HCT116 (cell line): Measurements from ENCODE around the gene SYNE2. TPM values are rescaled to one million over a fixed set of nuclear protein-coding genes. Genes with fewer than 3 reads are reported as not detected.

Source experiments
- ATAC-seq: fragments of 200-7000 bp; cut with Tn5 transposase; 2 replicates; pipeline ENCODE4 v1.9.1; 2020; ENCODE audit warnings: mild to moderate bottlenecking, moderate library complexity
- BruUV-seq: library from RNA; stranded (reverse); fragments of 400-500 nt; replicated peaks from 2 replicates; lab custom pipeline; 2021; lab: Mats Ljungman, UMichigan
- CTCF ChIA-PET: fragments of 300-600 bp; sonication (Branson Sonifier 250); formaldehyde crosslinking; loops from one replicate; lab custom pipeline; 2021; ENCODE audit warnings: antibody characterized with exemption; lab: Charles Lee
- POLR2A ChIA-PET: fragments of 300-600, 350-600 bp; sonication (Branson Sonifier 250); formaldehyde crosslinking; loops from one replicate; lab custom pipeline; 2021; ENCODE audit warnings: antibody characterized with exemption; lab: Charles Lee
- RAD21 ChIA-PET, 2 experiments: fragments of 300-600 bp; sonication (Branson Sonifier 250); formaldehyde crosslinking; loops; one replicate each; lab custom pipeline; 2023; ENCODE audit warnings: low total read pairs in 2 of 2; ENCODE audit not compliant: uncharacterized antibody in 2 of 2, unreplicated experiment in 2 of 2, low non-redundant PET in 1 of 2; lab: Charles Lee
- DNase-seq: peaks from one replicate; pipeline ENCODE4 v3.0.0-alpha.2; 2010; ENCODE audit warnings: low read depth, low spot score
- H2AFZ ChIP-seq: fragments of 200-600 bp; shearing (Covaris generic), sonication (generic); 2 replicates; pipeline ENCODE4 v1.6.1; 2017; ENCODE audit warnings: low read depth, mixed run types, mixed read lengths, antibody characterized with exemption, low read length; ENCODE audit not compliant: poor library complexity, severe bottlenecking
- H3K27ac ChIP-seq: 2 replicates; pipeline ENCODE4 v1.5.1; 2012; ENCODE audit warnings: low read depth, low read length
- H3K27me3 ChIP-seq: fragments of 200-600 bp; sonication (generic); 2 replicates; pipeline ENCODE4 v1.6.1; 2016; ENCODE audit warnings: mixed run types, low read length, mixed read lengths; ENCODE audit not compliant: insufficient read depth
- H3K36me3 ChIP-seq, 2 experiments: fragments of 200-500 bp in 1 of 2; fragments of 200-600 bp in 1 of 2; sonication (Bioruptor generic) in 1 of 2; sonication (generic) in 1 of 2; 2 replicates each; pipeline versions ENCODE4 v1.5.1 to v1.6.1; 2014 to 2016; ENCODE audit warnings: low read length in 2 of 2, inconsistent platforms in 1 of 2, mixed read lengths in 1 of 2, mixed run types in 1 of 2; ENCODE audit not compliant: insufficient read depth in 2 of 2, control insufficient read depth in 1 of 2
- H3K4me1 ChIP-seq, 2 experiments: fragments of 200-600 bp in 1 of 2; sonication (generic) in 1 of 2; 2 replicates each; pipeline versions ENCODE4 v1.5.1 to v1.6.1; 2012 to 2017; ENCODE audit warnings: low read length in 2 of 2, inconsistent platforms in 1 of 2, mild to moderate bottlenecking in 1 of 2, mixed read lengths in 1 of 2, mixed run types in 1 of 2, moderate library complexity in 1 of 2; ENCODE audit not compliant: insufficient read depth in 2 of 2, control insufficient read depth in 1 of 2
- H3K4me2 ChIP-seq: fragments of 200-600 bp; sonication (generic); 2 replicates; pipeline ENCODE4 v1.6.1; 2017; ENCODE audit warnings: mixed run types, low read length, mixed read lengths
- H3K4me3 ChIP-seq, 2 experiments: fragments of 200-600 bp in 1 of 2; sonication (generic) in 1 of 2; replicated peaks in 1 of 2; 2 replicates each; pipeline ENCODE4 v1.5.1; 2011 to 2016; ENCODE audit warnings: low read length in 2 of 2, control low read depth in 1 of 2, low read depth in 1 of 2, mild to moderate bottlenecking in 1 of 2, mixed read lengths in 1 of 2, mixed run types in 1 of 2
- H3K79me2 ChIP-seq: fragments of 200-600 bp; sonication (generic); 2 replicates; pipeline ENCODE4 v1.6.1; 2017; ENCODE audit warnings: mild to moderate bottlenecking, mixed run types, low read length, moderate library complexity, mixed read lengths; ENCODE audit not compliant: insufficient read depth
- H3K9ac ChIP-seq: fragments of 200-600 bp; sonication (generic); 2 replicates; pipeline ENCODE4 v1.6.1; 2016; ENCODE audit warnings: low read length, mixed read lengths
- H3K9me2 ChIP-seq: fragments of 200-600 bp; sonication (generic), shearing (Covaris generic); 2 replicates; pipeline ENCODE4 v1.6.1; 2017; ENCODE audit warnings: mixed run types, mild to moderate bottlenecking, moderate library complexity; ENCODE audit not compliant: insufficient read depth
- H3K9me3 ChIP-seq, 2 experiments: fragments of 200-500 bp in 1 of 2; fragments of 200-600 bp in 1 of 2; sonication (Bioruptor generic) in 1 of 2; sonication (generic) in 1 of 2; 2 replicates each; pipeline ENCODE4 v1.6.1; 2014 to 2017; ENCODE audit warnings: low read length in 2 of 2, mixed read lengths in 2 of 2, inconsistent platforms in 1 of 2, low read depth in 1 of 2, mild to moderate bottlenecking in 1 of 2, mixed run types in 1 of 2, moderate library complexity in 1 of 2; ENCODE audit not compliant: control insufficient read depth in 1 of 2, insufficient read depth in 1 of 2
- H4K20me1 ChIP-seq: fragments of 200-600 bp; sonication (generic), shearing (Covaris generic); 2 replicates; pipeline ENCODE4 v1.6.1; 2017; ENCODE audit warnings: mixed run types, mild to moderate bottlenecking, moderate library complexity; ENCODE audit not compliant: insufficient read depth
- EGR1 ChIP-seq: IDR thresholded peaks from 2 replicates; pipeline ENCODE4 v1.6.1; 2012; ENCODE audit warnings: low read depth
- EZH2 ChIP-seq: fragments of 200-600 bp; sonication (generic); IDR thresholded peaks from 2 replicates; pipeline ENCODE4 v1.6.1; 2017; ENCODE audit warnings: antibody characterized with exemption, mixed run types
- POLR2AphosphoS5 ChIP-seq: IDR thresholded peaks from 2 replicates; pipeline ENCODE4 v1.6.1; 2011; ENCODE audit warnings: mild to moderate bottlenecking, low read depth, low read length, moderate library complexity
- SP1 ChIP-seq: IDR thresholded peaks from 2 replicates; pipeline ENCODE4 v1.6.1; 2012; ENCODE audit warnings: low read depth
- TCF7L2 ChIP-seq: IDR thresholded peaks from 2 replicates; pipeline ENCODE4 v1.7.0; 2011; ENCODE audit warnings: borderline replicate concordance, inconsistent platforms; ENCODE audit not compliant: insufficient read depth, insufficient read length; ENCODE audit errors: extremely low read depth
- YY1 ChIP-seq: IDR thresholded peaks from 2 replicates; pipeline ENCODE4 v1.6.1; 2011; ENCODE audit warnings: low read length, low read depth, moderate library complexity, mild to moderate bottlenecking; ENCODE audit not compliant: insufficient replicate concordance; ENCODE audit errors: extremely low read depth
- ZNF274 ChIP-seq: fragments of 200-500 bp; sonication (Bioruptor generic); IDR thresholded peaks from 2 replicates; pipeline ENCODE4 v1.6.1; 2014; ENCODE audit warnings: mild to moderate bottlenecking, low read depth, low read length, inconsistent platforms
- intact Hi-C: fragments of 100-400 bp; cut with micrococcal nuclease; formaldehyde crosslinking; loops from 2 replicates; pipeline ENCODE4 v1.10.0; 2022
- total RNA-seq: library from RNA; stranded (reverse); gene quantifications from one replicate; pipeline ENCODE4 v1.2.1, GENCODE V29; 2021; ENCODE audit not compliant: unreplicated experiment
- TF ChIP-seq, protein P1 (sequence below): IDR thresholded peaks from 2 replicates; pipeline ENCODE4 v1.6.1; 2011; ENCODE audit warnings: mild to moderate bottlenecking, low read length, moderate library complexity; ENCODE audit not compliant: insufficient replicate concordance; ENCODE audit errors: extremely low read depth
- TF ChIP-seq, protein P2 (sequence below), 3 experiments: fragments of 200-600 bp in 1 of 3; sonication (generic) in 1 of 3; IDR thresholded peaks in 2 of 3; conservative IDR thresholded peaks in 1 of 3; 2 replicates each; pipeline ENCODE4 v1.5.1; 2012 to 2017; ENCODE audit warnings: low read depth in 2 of 3, low read length in 2 of 3, antibody characterized with exemption in 1 of 3, borderline replicate concordance in 1 of 3, control low read depth in 1 of 3, mild to moderate bottlenecking in 1 of 3, mixed read lengths in 1 of 3, mixed run types in 1 of 3, moderate library complexity in 1 of 3; ENCODE audit not compliant: insufficient read depth in 1 of 3

Gene SYNE2
- total RNA-seq, 1 experiment from 2014 or later, result 28.8 TPM

DNA sequence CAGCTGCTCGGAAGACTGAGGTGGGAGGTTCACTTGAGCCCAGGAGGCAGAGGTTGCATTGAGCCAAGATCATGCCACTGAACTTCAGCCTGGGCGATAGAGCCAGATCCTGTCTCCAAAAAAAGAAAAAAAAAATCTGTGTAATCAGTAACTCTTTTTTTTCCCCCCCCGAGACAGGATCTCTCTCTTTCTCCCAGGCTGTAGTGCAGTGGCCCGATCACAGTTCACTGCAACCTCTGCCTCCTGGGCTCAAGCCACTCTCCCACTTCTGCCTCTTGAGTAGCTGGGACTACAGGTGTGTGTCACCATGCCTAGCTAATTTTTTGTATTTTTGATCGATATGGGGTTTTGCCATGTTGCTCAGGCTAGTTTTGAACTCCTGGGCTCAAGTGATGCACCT is 113.6 kb downstream of the SYNE2 start:
- intact Hi-C loops, result no loop called here
- TF ChIP-seq YY1 (no peak), SP1 (no peak), EZH2 (no peak), EGR1 (no peak), ZNF274 (no peak), POLR2AphosphoS5 (no peak), TCF7L2 (no peak)
- TF ChIP-seq, protein P1, sequence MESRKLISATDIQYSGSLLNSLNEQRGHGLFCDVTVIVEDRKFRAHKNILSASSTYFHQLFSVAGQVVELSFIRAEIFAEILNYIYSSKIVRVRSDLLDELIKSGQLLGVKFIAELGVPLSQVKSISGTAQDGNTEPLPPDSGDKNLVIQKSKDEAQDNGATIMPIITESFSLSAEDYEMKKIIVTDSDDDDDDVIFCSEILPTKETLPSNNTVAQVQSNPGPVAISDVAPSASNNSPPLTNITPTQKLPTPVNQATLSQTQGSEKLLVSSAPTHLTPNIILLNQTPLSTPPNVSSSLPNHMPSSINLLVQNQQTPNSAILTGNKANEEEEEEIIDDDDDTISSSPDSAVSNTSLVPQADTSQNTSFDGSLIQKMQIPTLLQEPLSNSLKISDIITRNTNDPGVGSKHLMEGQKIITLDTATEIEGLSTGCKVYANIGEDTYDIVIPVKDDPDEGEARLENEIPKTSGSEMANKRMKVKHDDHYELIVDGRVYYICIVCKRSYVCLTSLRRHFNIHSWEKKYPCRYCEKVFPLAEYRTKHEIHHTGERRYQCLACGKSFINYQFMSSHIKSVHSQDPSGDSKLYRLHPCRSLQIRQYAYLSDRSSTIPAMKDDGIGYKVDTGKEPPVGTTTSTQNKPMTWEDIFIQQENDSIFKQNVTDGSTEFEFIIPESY, result no peak
- TF ChIP-seq, protein P2, sequence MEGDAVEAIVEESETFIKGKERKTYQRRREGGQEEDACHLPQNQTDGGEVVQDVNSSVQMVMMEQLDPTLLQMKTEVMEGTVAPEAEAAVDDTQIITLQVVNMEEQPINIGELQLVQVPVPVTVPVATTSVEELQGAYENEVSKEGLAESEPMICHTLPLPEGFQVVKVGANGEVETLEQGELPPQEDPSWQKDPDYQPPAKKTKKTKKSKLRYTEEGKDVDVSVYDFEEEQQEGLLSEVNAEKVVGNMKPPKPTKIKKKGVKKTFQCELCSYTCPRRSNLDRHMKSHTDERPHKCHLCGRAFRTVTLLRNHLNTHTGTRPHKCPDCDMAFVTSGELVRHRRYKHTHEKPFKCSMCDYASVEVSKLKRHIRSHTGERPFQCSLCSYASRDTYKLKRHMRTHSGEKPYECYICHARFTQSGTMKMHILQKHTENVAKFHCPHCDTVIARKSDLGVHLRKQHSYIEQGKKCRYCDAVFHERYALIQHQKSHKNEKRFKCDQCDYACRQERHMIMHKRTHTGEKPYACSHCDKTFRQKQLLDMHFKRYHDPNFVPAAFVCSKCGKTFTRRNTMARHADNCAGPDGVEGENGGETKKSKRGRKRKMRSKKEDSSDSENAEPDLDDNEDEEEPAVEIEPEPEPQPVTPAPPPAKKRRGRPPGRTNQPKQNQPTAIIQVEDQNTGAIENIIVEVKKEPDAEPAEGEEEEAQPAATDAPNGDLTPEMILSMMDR (IDR thresholded peaks at IDR 0.05 in 2 of 3, conservative IDR thresholded peaks at IDR 0.05 in 1 of 3; ENCODE audit: borderline replicate concordance in 1 of 3, insufficient read depth in 1 of 3, low read depth in 2 of 3, low read length in 2 of 3), result no peak
- H2AFZ ChIP-seq, result no peak overlapping the region
- BruUV-seq, result no TSS peak
- ChIA-PET CTCF (no interaction called here), POLR2A (no interaction called here), RAD21 (no interaction called here)
- ATAC-seq (no peak), DNase-seq (no peak)
- no peaks in the 10 kb centered on the region for H3K4me1 ChIP-seq
- H3K27me3 ChIP-seq, result no peaks in the 10 kb centered on the region
- H3K9me2 ChIP-seq, result no peaks in the 10 kb centered on the region
- no peak overlapping the region for H3K4me3 ChIP-seq
- H3K79me2 ChIP-seq, result no peaks in the 10 kb centered on the region
- no peaks in the 10 kb centered on the region for H4K20me1 ChIP-seq
- H3K27ac ChIP-seq, result no peak overlapping the region
- no peak overlapping the region for H3K4me2 ChIP-seq
- H3K36me3 ChIP-seq, result peaks cover 0 to 4% of the 10 kb centered on the region in 2 experiments; a peak in 1 of 4 replicates
- H3K9ac ChIP-seq, result no peak overlapping the region
- H3K9me3 ChIP-seq, result no peaks in the 10 kb centered on the region
